K562 (cell line): ENCODE results near the gene JKAMP.

ENCODE experiments used
- CEBPZ ChIP-seq: fragments of 150-350 bp; IDR thresholded peaks from 2 replicates; pipeline ENCODE4 v1.6.1; 2014; ENCODE audit warnings: low read depth, mild to moderate bottlenecking, low read length, borderline replicate concordance
- KDM2B ChIP-seq: fragments of 250-450 bp; sonication (Bioruptor Pico); IDR thresholded peaks from 2 replicates; pipeline ENCODE4 v1.8.0; 2021; ENCODE audit warnings: mild to moderate bottlenecking, moderate library complexity
- TOE1 ChIP-seq, 2 experiments: fragments of 450-650 bp in 1 of 2; sonication (generic) in 1 of 2; formaldehyde crosslinking in 1 of 2; IDR thresholded peaks; 2 replicates each; pipeline versions ENCODE4 v1.7.1 to v1.8.0; 2016 to 2022; ENCODE audit warnings: borderline replicate concordance in 2 of 2, mild to moderate bottlenecking in 2 of 2, antibody characterized with exemption in 1 of 2, inconsistent platforms in 1 of 2, low read depth in 1 of 2, missing genetic modification reagents in 1 of 2, moderate library complexity in 1 of 2

- no peak for TF ChIP-seq TOE1 (IDR thresholded peaks at IDR 0.05; ENCODE audit: borderline replicate concordance)
- no peak for TF ChIP-seq TOE1 (CRISPR knock-in tag; IDR thresholded peaks at IDR 0.05; ENCODE audit: borderline replicate concordance, low read depth)
- TF ChIP-seq CEBPZ, result no peak
- TF ChIP-seq KDM2B (CRISPR knock-in tag), result no peak
These were observed 54.6 kb downstream of the JKAMP start for GRCh38 chr14:59538936-59539335.
